ENCODE data around the gene GLP2R.

Gene GLP2R

DNA sequence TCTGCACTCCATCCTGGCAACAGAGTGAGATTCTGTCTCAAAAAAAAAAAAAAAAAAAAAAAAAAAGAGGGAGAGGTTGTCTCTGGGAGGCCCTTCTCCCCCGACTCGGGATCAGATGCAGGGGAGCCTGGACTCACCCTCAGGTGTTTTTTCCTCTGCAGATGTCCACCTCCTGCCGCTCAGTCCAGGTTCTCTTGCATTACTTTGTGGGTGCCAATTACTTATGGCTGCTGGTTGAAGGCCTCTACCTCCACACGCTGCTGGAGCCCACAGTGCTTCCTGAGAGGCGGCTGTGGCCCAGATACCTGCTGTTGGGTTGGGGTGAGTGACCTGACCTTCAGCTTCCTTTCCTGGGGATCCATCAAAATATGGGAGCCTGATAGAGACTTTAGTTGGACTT is 34.1 kb downstream of the GLP2R start:
- no peak for DNase-seq

- no peak for DNase-seq
Measured at GRCh38 chr17:9860851-9861250, 35.1 kb downstream of the GLP2R start.

- no peak for DNase-seq
Measured at GRCh38 chr17:9862220-9862619, 36.5 kb downstream of the GLP2R start.

GRCh38 chr17:9862949-9863348 is 37.2 kb downstream of the GLP2R start:
- DNase-seq: no peak

DNA sequence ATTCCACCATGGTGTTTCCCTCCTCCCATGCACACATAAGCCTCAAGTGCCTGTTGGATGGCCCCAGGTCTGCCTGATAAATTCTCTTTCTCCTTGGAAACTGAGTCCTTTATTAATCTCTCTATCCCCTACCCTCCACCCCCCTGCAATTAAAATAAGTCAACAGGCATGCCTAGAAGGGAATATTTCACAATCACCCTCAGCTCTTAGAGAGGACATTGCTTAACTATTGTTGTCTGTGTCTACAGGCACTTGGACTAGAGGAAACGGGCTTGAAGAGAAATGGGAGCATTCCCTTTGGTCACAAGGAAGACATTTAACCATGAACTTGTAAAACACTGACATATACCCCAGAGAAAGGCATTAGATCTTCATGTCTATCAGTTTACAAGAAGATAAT is 39.9 kb downstream of the GLP2R start:
- DNase-seq: no peak

DNA sequence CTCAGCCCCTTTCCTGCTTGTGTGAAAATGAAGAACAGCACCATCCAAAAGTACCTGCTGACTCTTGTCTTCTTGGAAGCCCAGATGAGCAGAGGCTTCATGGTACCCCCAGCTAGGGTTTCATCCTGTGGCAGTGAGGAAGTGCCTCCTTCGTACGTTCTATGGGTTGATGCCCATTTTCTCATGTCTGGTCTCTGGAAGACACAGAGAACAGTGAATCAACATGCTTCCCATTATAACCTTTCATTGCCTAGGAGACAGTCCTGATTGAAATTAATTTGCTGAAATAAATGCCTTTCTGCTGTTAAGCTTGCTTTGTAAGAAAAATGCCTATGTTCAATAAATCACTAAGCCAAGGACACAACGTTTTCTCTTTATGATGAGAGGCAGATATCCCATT is 42.8 kb downstream of the GLP2R start:
- no peak for DNase-seq

GRCh38 chr17:9872852-9873251 is 47.1 kb downstream of the GLP2R start:
- no peak for DNase-seq

DNA sequence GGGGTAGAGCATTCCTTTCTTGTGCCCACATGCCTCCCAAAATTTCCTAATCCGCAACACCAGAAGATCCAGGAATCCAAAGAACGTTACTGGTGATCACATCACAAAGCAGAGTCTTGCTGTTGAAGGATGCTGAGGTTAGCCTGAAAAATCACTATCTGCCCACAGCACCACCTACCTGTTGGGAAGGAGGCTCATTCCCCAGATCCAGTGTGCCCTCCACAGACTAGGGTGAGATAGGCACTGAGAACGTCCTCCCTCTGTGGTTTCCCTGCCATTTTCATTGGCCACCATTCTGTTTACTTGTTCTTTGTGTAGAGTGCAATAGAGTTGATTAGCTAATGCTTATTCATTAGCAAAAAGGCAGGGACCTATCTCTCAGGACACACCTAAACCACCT is 49.0 kb downstream of the GLP2R start:
- DNase-seq: no peak

- DNase-seq: peak; percentile 71
Measured at GRCh38 chr17:9875441-9875840, 49.7 kb downstream of the GLP2R start.

DNA sequence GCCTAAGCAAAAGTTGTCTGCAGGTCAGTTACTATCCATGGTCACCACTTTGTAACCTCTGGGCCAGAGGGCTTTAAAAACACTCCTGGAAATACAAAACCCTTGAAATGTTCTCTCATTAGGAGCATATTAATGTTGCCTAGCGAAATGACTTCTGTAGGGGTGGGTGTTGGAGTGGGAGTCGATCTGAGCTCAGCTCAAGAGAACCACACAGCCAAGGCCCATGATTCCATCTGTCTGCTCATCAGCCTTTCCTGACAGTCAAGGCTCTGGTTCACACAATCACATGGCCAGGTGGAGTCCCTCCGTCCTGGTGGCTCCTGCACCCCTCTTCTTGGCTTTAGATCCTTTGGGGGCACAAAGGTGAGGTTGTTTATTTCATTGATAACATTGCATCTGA is 52.6 kb downstream of the GLP2R start:
- no peak for DNase-seq

GRCh38 chr17:9878786-9879525 is 53.2 kb downstream of the GLP2R start:
- DNase-seq: peak; percentile 46

- DNase-seq: peak; percentile 76
Measured at GRCh38 chr17:9880582-9880999, 54.9 kb downstream of the GLP2R start.

DNA sequence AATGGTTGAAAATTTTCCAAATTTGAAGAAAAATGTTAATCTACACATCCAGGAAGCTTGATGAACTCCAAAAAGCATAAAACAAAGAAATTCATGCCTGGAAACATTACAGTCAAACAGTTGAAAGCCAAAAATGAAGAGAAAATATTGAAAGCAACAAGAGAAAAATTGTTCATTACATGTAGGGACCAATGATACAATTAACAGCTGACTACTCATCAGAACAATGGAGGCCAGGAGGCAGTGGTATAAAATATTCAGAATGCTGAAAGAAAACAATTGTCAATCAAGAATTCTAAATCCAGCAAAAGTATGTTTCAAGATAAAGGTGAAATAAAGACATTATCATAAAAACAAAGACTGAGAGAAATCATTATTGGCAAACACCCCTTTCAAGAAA is 57.7 kb downstream of the GLP2R start:
- no peak for DNase-seq

GRCh38 chr17:9886141-9886930 is 60.6 kb downstream of the GLP2R start:
- DNase-seq: no peak

- DNase-seq: no peak
Measured at GRCh38 chr17:9887508-9887907, 61.8 kb downstream of the GLP2R start.

DNA sequence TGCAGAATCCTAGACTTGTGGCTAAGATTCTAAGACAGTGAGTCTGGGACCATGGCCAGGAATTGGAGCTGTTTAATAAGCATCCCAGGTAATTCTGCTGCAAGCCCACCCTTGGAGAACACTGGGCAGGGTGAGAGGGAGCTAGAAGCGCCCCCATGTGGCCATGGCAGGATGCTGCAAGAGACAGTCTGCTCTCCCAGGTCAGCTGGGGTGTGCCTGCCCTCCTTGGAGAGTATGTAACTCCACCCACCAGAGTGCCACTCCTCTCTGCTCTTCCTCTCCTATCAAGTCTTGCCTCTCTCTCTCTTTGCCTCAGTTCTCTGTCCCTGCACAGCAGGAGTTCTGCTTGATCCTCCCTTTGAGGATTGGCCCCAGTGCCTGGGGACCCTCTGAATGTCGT is 64.4 kb downstream of the GLP2R start:
- peak; percentile 42 for DNase-seq

DNA sequence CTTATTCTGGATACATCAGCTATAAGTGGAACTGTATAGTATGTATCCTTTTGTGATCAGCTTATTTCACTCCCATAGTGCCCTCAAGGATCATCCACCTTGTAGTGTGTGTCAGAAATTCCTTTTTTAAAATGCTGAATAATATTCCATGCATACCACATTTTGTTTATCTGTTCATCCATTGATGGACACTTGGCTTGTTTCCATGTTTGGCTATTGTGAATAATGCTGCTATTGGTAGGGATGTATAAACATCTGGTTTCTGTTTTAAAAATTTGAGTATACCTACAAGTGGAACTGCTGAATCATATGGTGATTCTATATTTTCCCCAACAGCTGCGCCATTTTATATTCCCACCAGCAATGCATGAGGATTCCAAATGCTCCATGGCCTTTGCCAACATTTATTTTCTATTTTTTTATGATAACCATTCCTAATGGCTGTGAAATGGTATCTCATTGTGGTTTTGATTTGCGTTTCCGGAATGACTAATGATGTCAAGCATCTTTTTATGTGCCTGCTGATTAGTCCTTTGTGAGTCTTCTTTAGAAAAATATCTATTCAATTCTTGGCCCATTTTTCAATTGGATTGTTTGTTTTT is 67.8 kb downstream of the GLP2R start:
- peak; percentile 82 for DNase-seq

GRCh38 chr17:9894231-9894630 is 68.5 kb downstream of the GLP2R start:
- DNase-seq: no peak

DNA sequence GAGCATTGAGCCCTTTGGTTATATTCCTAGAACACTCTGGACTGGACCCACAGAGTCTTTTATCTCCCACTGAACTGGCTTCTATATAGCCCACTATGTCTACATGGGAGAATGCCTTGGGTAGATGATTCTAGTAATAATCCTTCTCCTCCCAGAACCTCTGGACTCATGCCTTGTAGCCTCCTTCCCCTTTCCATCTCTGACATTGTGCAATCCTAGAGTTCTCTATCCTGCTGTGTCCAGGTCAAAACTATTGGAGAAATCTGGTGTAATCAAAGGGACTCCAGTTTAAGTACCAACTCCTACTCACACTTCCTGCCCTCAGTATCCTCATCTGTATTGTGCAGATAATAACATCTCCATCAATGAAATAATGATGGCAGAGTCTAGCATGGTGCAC is 70.2 kb downstream of the GLP2R start:
- DNase-seq: no peak

- DNase-seq: no peak
Measured at GRCh38 chr17:9897372-9897968, 71.7 kb downstream of the GLP2R start.

GRCh38 chr17:9898812-9899211 is 73.1 kb downstream of the GLP2R start:
- no peak for DNase-seq

DNA sequence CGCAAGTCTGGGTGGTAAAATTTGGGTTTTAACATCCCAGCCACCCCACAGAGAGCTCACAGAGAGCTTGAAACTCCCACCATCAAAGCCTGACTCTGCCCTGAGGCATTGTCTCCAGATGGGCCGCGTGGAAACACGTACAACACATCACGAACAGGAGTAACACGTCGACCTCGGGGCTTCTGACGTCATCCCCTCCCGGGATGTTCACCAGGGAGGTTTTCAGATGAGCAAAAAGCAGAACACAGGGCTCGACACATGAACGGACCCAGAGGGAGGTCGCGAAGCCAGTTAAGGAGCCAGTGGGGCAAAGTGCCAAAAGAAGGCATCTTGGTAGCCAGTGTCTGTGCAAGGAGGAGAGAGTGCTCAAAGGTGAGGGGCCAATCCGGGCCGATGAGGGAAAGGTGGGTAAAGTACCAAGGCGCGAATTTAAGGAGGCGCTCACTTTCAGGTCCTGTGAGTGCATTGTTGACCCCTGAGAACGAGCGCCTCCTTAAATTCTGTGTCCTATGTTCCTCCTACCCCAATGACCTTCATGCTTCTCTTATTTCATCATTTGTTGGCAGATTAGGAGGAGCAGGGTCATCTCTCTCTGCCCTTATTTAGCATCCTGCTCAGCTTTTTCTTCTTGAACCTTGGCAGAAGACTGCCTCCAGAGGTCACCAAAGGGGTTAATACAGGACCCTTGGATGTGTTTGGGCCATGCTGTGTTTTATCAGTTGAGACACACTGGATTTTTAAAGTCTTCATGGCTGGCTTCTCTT is 73.7 kb downstream of the GLP2R start:
- no peak for DNase-seq

DNA sequence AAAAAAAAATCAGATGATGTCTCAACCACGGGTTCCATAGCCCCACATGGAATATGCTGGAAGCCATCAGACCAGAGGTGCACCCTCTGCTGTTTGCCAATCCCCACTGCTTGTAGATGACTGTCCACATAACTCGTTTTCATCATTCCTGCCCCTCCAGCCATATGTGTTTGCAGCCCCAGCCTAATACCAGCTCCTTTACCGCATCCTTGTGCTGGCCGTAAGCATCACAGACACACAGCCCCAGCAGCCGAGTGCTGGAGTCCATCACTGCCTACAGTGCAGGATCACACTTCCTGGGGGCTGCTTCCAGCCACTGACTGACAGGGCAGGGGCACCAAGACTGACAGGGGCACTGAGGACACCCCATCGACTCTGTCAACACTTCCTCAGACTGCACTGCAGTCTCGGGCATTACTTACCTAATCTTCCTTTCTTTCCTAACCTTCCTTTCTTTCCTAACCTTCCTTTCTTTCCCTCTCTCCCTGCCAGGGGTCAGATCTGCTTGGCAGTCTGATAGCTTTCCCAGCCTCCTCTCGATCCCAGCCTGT is 74.4 kb downstream of the GLP2R start:
- peak; percentile 39 for DNase-seq
